ENCODE results near the gene MIA. TPM values are rescaled to one million over a fixed set of nuclear protein-coding genes. Genes with fewer than 3 reads are reported as not detected.

Gene MIA
- total RNA-seq, 1 donor from 2014 or later = 1.7 TPM

DNA sequence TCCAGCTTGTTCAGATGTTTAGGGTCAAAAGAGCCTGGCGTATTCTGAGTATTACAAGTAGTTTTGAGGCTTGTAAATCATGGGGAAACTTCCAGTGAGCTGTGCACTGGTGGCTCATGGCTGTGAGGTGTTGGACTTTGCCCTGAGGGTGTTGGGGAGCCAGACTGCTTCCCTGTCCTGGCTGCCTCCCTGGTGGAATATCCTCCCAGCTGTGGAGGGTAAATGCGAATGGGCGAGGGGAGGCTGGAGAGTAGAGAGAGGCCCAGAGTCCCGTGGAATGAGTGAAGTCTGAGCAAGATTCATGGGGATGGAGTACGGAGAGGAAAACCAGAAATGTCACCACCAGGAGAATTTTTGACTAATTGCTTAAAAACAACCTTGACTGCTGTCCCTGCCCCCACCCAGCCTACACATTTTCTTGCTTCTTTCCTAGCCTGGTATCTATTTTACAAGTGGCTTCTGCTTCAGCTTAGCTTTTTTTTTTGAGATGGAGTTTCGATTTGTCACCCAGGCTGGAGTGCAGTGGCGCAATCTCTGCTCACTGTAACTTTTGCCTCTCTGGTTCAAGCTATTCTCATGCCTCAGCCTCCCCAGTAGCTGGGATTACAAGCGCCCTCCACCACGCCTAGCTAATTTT is 20.6 kb upstream of the MIA start:
- Histone ChIP-seq H3K27me3 (ENCODE audit: low read depth) (no peaks in the 10 kb centered on the region), H3K4me3 (peak overlapping the region; percentile 25), H3K36me3 (peaks cover 55% of the 10 kb centered on the region), H3K27ac (peak overlapping the region; percentile 8), H3K9me3 (no peaks in the 10 kb centered on the region), H3K4me1 (peaks cover 54% of the 10 kb centered on the region)
- ATAC-seq (no peak), DNase-seq (no peak)
- TF ChIP-seq, protein P1, sequence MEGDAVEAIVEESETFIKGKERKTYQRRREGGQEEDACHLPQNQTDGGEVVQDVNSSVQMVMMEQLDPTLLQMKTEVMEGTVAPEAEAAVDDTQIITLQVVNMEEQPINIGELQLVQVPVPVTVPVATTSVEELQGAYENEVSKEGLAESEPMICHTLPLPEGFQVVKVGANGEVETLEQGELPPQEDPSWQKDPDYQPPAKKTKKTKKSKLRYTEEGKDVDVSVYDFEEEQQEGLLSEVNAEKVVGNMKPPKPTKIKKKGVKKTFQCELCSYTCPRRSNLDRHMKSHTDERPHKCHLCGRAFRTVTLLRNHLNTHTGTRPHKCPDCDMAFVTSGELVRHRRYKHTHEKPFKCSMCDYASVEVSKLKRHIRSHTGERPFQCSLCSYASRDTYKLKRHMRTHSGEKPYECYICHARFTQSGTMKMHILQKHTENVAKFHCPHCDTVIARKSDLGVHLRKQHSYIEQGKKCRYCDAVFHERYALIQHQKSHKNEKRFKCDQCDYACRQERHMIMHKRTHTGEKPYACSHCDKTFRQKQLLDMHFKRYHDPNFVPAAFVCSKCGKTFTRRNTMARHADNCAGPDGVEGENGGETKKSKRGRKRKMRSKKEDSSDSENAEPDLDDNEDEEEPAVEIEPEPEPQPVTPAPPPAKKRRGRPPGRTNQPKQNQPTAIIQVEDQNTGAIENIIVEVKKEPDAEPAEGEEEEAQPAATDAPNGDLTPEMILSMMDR (IDR thresholded peaks at IDR 0.05) = no peak
- intact Hi-C loops (cut with DNase I) = no loop called here

DNA sequence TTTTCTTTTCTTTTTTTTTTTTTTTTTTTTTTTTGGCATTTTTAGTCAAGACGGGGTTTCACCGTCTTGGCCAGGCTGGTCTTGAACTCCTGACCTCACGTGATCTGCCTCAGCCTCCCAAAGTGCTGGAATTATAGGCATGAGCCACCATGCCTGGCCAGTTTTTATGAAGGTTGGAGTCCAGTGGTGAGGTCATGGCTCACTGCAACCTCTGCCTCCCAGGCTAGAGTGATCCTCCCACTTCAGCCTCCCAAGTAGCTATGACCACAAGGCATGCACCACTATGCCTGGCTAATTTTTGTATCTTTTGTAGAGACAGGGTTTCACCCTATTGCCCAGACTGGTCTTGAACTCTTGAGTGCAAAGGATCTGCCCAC is 20.1 kb upstream of the MIA start:
- peak overlapping the region; percentile 25 for H3K4me3 ChIP-seq
- H3K4me1 ChIP-seq = peaks cover 52% of the 10 kb centered on the region
- peaks cover 60% of the 10 kb centered on the region for H3K36me3 ChIP-seq
- no peak for DNase-seq
- no peaks in the 10 kb centered on the region for H3K9me3 ChIP-seq
- H3K27me3 ChIP-seq (ENCODE audit: low read depth) = no peaks in the 10 kb centered on the region
- H3K27ac ChIP-seq = peak overlapping the region; percentile 36
- intact Hi-C loops (cut with DNase I) = no loop called here
- ATAC-seq = no peak
- TF ChIP-seq, protein P1 (IDR thresholded peaks at IDR 0.05) = no peak

DNA sequence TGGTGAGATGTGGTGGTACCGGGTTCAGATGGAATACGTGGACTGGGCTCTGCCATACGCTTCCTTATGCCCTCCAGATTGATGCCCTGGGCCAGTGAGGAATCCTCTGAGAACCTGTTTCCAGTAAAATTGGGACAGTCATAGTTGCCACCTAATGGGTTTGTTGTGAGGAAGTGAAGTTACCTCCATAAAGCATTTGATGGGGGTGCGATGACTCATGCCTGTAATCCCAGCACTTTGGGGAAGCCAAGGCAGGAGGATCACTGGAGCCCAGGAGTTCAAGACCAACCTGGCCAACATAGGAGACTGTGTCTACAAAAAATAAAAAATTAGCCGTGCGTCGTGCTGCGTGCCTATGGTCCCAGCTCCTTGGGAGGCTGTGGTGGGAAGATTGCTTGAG is 19.5 kb upstream of the MIA start:
- no peaks in the 10 kb centered on the region for H3K27me3 ChIP-seq (ENCODE audit: low read depth)
- TF ChIP-seq, protein P1 (IDR thresholded peaks at IDR 0.05) = no peak
- no peak for DNase-seq
- no peak overlapping the region for H3K27ac ChIP-seq
- H3K36me3 ChIP-seq = peaks cover 66% of the 10 kb centered on the region
- no peak overlapping the region for H3K4me3 ChIP-seq
- intact Hi-C loops (cut with DNase I) = no loop called here
- H3K9me3 ChIP-seq = no peaks in the 10 kb centered on the region
- peaks cover 52% of the 10 kb centered on the region for H3K4me1 ChIP-seq
- ATAC-seq = no peak

DNA sequence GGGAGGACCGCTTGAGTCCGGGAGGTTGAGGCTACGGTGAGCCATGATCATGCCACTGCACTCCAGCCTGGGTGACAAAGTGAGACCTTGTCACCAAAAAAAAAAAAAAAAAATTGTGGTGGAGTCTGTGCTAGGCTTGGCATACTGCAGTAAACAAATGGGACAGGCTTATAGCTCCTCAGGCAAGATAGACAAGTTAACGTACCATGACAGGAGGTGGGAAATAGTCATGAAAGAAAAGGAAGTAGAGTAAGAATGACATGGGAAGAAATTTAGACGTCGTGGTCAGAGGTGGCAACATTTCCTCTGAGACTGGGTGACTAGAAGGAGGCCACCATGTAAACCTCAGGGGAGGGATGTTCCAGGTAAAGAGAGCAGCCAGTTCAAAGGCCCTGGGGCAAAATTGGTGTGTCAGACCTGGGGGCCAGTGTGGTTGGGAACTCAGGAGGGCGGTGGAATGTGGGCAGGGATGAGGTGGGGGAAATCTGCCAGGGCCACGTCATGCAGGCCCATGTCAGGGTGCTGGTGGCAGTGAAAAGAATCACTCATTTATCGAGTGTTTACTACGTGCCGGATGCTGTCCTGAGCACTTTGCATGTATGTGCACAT is 18.7 kb upstream of the MIA start:
- Histone ChIP-seq H3K4me3 (no peak overlapping the region), H3K27ac (no peak overlapping the region), H3K27me3 (ENCODE audit: low read depth) (no peaks in the 10 kb centered on the region), H3K36me3 (peaks cover 74% of the 10 kb centered on the region), H3K4me1 (peaks cover 52% of the 10 kb centered on the region), H3K9me3 (no peaks in the 10 kb centered on the region)
- TF ChIP-seq, protein P1 (IDR thresholded peaks at IDR 0.05) = no peak
- ATAC-seq (peak; percentile 31 to 44), DNase-seq (no peak)
- intact Hi-C loops (cut with DNase I) = no loop called here

DNA sequence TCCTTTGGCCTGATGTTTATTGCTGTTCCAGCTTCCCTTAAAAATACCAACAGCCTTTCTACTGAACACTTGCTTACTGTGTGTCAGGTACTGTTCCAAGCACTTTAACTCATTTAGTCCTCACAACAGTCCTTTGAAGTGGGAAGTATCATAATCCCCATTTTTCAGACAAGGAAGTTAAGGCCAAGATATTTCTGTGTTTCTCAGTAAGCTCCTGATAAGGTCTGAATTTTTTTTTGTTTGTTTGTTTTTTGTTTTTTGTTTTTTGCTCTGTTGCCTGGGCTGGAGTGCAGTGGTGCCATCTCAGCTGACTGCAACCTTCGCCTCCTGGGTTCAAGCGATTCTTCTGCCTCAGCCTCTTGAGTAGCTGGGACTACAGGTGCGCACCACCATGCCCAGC is 16.8 kb upstream of the MIA start:
- H3K27ac ChIP-seq = no peak overlapping the region
- intact Hi-C loops (cut with DNase I) = no loop called here
- H3K36me3 ChIP-seq = peaks cover 93% of the 10 kb centered on the region
- DNase-seq = no peak
- no peaks in the 10 kb centered on the region for H3K27me3 ChIP-seq (ENCODE audit: low read depth)
- no peak for ATAC-seq
- TF ChIP-seq, protein P1 (IDR thresholded peaks at IDR 0.05) = no peak
- peaks cover 37% of the 10 kb centered on the region for H3K4me1 ChIP-seq
- H3K9me3 ChIP-seq = no peaks in the 10 kb centered on the region
- H3K4me3 ChIP-seq = no peak overlapping the region
